HG03571 (cell line): ENCODE data around the gene BARX1.
"Not testable (repeated sequence)": the region's sequence is repeated elsewhere in the genome, so short reads cannot be mapped to it uniquely, and the experiment has no call there.

Source experiments
- ATAC-seq: cut with Tn5 transposase; IDR thresholded peaks from one replicate; pipeline ENCODE4 v1.9.1; 2021; ENCODE audit not compliant: unreplicated experiment

The BARX1 gene

GRCh38 chr9:93952784-93953495, 2.2 kb downstream of the BARX1 start:
- ATAC-seq = no peak

GRCh38 chr9:93952119-93952783, 2.9 kb downstream of the BARX1 start:
- ATAC-seq = no peak

- ATAC-seq = no peak
Measured at GRCh38 chr9:93951655-93952118, 3.5 kb downstream of the BARX1 start.

- no peak for ATAC-seq
Measured at GRCh38 chr9:93950619-93951601, 4.2 kb downstream of the BARX1 start.

DNA sequence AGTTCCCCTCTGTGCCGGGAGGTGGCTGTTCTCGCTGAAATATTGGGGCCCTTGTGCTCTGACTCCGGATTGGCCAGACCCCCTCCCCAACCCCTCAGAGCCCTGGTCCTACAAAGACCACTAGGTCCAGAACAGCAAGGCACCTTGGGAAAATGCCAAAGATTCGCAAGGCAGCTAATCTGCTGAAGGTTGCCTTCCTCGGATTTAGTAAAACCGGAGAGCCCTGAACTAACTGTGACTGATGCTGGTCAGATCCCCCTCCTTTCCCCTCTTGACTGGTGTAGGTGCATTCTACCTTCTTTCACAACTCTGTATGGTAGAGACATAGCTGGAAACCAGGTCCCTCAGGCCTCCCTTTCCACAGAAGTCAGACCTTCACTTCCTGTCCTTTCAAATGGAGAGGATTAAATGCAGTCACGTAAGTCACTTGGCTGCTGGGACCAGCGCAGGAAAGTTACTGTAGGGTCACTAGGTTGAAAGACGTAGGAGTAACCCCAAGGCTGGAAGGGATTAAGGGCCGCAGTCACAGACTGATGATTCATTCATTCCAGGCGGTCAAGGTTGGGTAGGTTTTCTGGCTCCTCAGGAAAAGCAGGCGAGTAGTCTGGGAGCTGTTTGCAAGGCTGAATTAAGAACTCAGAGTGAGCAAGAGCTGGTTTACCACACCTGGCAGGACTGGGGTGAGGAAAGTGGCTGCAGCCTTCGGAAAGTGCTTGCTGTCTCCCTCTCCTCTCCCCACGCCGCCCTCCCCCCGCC, 5.3 kb downstream of the BARX1 start:
- no peak for ATAC-seq

DNA sequence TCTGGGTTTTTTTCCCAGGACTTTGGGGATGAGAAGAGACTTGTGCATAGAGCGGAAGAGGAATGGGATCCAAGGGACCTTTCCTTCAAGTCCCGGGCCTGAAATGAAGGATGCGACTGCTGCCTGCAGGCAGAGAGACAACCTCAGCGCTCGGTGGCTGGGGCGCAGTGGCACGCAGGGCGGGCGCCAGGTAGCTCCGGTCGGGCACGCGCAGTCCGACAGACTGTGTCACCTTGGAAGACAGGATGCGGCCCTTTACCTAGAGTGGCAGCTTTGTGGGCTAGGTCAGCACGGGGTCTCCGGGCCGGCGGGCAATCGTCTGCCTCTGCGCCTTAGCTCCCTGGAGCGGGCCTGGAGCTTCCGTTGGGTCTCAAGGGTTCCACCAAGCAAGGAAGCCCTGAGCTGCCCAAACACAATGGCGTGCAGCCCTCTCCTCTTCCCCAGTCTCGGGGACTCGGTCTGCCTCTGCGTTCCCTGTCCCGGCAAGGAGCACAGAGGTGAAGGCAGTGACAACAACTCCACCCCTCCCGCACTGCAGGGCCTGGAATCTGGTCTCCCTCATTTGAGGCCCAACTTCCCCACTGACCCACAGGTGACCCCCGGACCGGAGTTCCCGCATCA, 6.0 kb downstream of the BARX1 start:
- ATAC-seq = no peak

- ATAC-seq = no peak
Measured at GRCh38 chr9:93948441-93949072, 6.6 kb downstream of the BARX1 start.

- ATAC-seq = no peak
Measured at GRCh38 chr9:93947409-93948070, 7.6 kb downstream of the BARX1 start.

GRCh38 chr9:93946338-93946712, 8.8 kb downstream of the BARX1 start:
- no peak for ATAC-seq

GRCh38 chr9:93945400-93946337, 9.5 kb downstream of the BARX1 start:
- ATAC-seq = no peak

DNA sequence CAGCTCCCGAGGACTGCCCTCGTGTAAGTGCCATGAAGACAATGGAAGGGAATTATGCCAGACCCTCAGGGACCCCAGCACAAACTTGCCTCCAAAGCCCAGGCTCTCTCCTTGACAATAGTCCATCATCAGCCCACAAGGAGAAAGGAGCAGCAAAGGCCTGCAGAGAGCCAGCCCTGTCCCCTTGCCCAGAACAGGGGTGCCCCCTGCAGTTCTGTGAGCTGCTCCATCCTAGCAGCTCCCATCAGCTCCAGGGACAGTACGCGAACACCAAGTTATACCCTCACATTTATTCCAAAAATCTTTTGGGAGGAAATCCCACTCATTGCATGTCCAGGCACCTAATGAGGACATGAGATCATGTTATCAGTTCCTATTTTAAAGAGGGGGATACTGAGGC, 11.1 kb downstream of the BARX1 start:
- no peak for ATAC-seq

DNA sequence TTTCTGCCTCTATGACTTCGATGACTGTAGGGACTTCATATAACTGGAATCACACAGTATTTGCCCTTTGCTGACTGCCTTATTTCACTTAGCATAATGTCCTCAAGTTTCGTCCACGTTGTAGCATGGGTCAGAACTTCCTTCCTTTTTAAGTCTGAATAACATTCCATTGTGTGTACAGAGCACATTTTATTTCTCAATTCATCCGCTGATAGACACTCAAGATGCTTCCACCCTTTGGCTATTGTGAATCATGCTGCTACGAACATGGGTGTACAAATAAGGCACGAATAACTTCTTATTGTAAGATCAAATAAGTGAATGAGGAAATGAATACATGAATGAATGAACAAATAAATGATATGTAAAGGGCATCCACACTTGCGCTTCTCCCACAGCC, 13.0 kb downstream of the BARX1 start:
- ATAC-seq = no peak

DNA sequence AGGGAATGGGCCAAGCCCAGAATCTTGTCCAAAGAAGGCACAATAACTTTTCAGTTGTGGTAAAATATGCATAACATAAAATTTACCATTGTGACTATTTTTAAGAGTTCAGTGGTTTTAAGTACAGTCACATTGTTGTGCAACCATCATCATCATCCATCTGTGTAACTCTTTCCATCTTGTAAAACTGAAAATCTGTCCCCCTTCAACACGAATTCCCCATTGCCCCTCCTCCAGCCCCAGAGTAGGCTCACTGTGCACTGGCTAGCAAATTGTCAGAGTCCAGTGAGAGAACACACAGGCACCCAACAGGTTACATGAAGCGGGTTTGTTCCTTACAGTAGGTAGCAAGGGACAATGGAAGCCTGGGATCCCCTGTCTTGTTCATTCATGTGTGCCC, 13.7 kb downstream of the BARX1 start:
- no peak for ATAC-seq

GRCh38 chr9:93940951-93941350, 14.2 kb downstream of the BARX1 start:
- no peak for ATAC-seq

GRCh38 chr9:93939589-93939988, 15.6 kb downstream of the BARX1 start:
- not testable (repeated sequence) for ATAC-seq

DNA sequence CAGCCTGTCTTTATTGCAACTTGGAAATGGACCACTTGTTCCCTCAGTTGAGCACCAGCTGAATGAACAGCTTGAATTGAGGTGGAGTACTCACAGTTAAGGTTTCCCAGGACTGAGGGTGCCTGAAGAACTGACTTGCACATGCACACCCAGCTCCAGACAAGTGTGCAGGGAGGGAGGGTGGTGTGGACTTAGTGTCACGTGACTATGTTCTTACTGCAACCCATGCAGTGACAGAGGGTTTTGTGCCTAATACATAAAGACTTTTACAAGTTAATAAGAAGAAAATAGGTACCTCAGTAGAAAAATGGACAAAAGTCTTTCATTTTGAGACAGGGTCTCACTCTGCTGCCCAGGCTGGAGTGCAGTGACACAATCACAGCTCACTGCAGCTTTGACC, 18.0 kb downstream of the BARX1 start:
- ATAC-seq = no peak

GRCh38 chr9:93931905-93932304, 23.2 kb downstream of the BARX1 start:
- ATAC-seq = no peak

GRCh38 chr9:93930070-93930469, 25.1 kb downstream of the BARX1 start:
- no peak for ATAC-seq
